Stimulated activated CD4-positive, alpha-beta T cell treated with anti-CD3 and anti-CD28 coated beads, Interleukin-12 subunit alpha, Interleukin-12 subunit beta, amount 100 ng/mL, for 4 hours (primary cell): Measurements from ENCODE around the gene OR52R1.
"Not testable (repeated sequence)": the region's sequence is repeated elsewhere in the genome, so short reads cannot be mapped to it uniquely, and the experiment has no call there.

Experiments used
- DNase-seq: peaks from one replicate; pipeline ENCODE4 v3.0.0-alpha.2; 2020

The OR52R1 gene

DNA sequence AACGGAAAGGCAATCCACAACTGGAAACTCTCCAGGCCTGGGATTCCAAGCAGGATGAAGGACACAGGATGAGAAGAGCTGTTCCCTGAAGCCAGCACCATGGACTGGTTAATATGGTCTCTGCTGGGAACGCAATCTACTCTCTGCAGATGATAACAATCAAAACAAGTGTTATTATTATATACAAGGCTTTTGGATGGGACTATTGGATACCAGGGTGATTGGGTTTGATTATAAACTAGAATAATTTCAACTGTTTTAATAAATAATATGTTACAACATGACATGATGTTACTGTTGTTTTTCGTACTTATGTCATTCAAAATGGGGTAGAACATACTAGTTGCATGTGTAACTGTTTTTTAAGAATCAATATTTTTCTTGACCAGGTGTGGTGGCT, at the start of gene OR52R1:
TSS of gene OR52R1 (minus strand) at position 101 of the 400 bp plus-strand sequence. CDS start at position 101, 0 bp downstream.
- DNase-seq: no peak

DNA sequence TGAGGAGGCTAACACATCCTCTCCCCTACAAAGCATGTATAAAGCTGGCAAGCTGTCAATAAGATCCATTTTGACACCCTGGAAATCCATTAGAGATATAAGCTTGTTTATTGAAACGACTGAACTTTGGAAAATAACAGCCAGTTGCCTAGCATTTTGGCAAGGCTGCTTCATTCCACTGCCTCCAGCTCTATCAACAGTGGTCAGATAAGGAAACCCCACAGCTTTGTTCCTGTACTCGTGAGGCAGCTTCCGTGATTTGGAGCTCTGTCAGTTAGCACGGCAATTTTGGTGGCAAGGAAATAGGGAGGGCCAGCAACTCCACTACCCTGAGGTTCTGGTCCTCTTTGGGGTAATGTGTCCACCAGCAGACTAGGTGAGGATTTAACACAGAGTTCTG, 46.9 kb upstream of the OR52R1 start:
- no peak for DNase-seq

DNA sequence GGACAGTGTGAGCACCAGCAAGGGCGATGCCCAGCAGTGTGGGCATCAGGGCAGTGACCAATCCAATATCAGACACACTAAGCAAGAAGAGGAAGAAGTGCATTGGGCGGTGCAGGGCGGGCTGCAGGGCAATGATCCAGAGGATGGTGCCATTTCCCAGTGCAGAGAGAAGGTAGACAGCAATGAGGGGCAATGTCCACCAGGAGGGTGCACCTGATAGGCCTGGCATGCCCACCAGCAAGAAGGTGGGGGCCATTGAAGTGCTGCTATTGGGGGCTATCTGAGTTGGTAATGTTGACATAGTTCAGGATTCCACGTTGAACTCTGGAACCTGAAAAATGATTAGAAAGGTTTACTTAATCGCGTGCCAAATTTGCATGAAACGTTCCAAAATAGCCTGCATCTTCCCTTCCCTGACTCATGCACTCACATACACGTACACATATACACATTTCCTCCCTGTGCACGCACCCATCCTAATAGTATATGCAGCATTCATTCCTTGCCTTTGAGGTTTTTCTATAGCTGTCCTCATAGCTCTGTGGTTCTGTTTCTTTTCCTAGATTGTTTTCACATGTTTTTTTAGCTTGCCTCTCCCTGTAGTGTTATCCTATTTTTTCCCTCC, 44.8 kb upstream of the OR52R1 start, which contains the start of gene OR51S1:
TSS of gene OR51S1 (minus strand) at position 301 of the 625 bp plus-strand sequence. CDS start at position 301, 0 bp downstream.
- DNase-seq: no peak

DNA sequence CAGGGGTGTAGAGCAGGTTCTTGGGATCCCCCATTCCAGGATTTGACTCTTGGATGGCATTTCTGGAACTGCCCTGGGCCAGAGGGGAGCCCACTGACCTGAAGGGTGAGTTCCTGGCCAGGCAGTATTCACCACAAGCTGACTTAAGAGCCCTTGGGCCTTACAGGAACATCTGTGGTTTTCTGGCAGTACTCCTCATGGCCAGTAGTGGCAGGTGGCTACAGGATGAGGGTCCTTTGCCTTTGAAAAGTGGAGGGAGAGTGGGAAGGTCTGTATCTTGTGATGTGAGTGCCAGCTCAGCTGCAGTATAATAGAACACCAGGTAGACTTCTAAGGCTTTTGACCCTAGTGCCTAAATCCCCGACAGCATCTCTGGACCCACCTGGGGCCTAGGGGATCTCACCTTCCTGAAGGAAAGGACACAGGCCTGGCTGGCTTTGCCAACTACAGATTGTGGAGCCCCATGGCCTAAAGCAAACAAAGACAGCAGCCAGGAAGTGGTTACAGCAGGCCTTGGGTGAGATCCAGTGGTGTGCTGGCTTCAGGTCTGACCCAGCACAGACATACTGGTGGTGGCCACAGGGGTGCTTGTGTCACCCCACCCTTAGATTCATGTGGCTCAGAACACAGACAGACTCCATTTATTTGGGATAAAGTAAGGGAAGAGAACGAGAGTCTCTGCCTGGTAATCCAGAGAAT, 35.8 kb upstream of the OR52R1 start:
- no peak for DNase-seq

- DNase-seq: no peak
Observed at GRCh38 chr11:4830909-4831308, 26.7 kb upstream of the OR52R1 start.

GRCh38 chr11:4830346-4830745, 26.2 kb upstream of the OR52R1 start:
- DNase-seq: no peak

GRCh38 chr11:4826425-4826824, 22.2 kb upstream of the OR52R1 start:
- no peak for DNase-seq

- DNase-seq: no peak
Observed at GRCh38 chr11:4825132-4825531, 21.0 kb upstream of the OR52R1 start.

- DNase-seq: no peak
Observed at GRCh38 chr11:4821021-4821420, 16.8 kb upstream of the OR52R1 start, which contains the start of gene OR51F2. OR51F2 (plus strand) TSS chr11:4821321; CDS start chr11:4821422, 101 bp downstream.

DNA sequence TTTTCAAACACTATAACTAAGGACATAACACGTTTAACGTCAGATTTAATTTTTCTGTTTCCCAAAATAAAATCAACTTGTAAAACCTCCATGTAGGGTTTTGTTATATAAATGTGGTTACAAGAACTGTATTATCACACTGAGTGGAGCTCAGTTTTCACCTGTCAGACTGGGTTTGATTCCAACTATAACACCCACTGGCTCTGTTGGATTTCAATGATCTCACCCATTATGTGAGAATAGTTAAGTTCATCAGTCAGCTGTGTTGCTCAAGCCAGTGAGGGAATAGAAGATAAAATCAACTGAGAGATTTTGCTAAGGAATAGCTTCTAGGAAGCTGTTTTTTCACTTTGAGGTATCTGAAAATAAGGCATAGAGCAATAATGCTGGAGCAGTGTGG, 5.1 kb upstream of the OR52R1 start:
- DNase-seq: no peak

- no peak for DNase-seq
Observed at GRCh38 chr11:4808476-4808875, 4.3 kb upstream of the OR52R1 start.

GRCh38 chr11:4801316-4801715, 2.9 kb downstream of the OR52R1 start:
- DNase-seq: not testable (repeated sequence)

- no peak for DNase-seq
Observed at GRCh38 chr11:4798427-4799183, 5.6 kb downstream of the OR52R1 start.

DNA sequence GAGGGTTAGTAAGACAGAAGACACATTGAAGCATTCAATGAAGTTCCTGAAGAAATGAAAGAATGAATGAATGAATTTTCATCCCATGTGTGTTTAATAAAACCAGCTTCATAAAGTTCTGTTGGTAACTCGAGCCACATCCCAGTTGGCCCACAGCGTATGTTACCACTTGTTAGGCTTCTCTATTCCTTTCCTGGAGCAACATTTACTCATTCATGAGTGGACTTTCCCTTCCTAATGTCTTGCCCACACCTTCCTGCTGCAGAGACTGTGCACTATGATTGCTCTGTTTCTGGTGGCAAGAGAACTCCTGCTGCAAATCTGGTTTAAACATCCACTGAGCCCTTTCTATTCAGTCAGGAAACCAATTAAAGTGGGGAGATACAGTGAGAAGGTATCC, 7.0 kb downstream of the OR52R1 start:
- DNase-seq: no peak

DNA sequence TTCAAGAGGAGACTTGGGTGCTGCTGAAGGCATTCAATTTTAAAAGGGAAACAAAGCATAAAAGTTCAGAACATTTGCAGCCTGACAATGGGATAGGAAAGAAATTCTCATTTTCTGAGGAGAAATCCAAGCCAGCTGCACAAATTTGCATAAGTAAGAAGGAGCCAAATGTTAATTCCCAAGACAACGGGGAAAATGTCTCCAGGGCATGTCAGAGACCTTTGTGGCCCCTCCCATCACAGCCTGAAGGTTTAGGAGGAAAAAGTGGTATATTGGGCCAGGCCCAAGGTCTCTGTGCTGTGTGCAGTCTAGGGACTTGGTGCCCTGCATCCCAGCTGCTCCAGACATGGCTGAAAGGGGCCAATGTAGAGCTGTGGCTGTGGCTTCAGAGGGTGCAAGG, 21.7 kb downstream of the OR52R1 start:
- DNase-seq: no peak

DNA sequence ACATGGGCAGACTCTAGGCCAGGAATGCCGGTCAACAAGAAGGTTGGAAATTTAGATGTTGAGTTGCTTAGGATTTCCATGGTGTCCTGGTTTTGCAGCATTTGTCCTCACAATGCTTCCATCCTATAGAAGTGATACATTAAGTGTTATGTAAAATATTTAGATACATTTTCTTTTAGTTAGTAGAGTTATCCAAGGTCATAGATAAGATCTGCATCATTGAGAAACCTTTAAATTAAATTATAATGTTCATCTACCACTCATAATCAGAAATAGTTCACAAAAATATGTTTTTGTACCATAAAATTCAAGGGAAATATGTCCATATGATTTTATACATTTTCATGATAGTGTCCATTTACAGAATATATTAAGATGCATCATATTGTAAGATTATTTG, 34.3 kb downstream of the OR52R1 start, which contains the start of gene OR51F1:
TSS of gene OR51F1 (minus strand) at position 101 of the 400 bp plus-strand sequence. CDS start at position 101, 0 bp downstream.
- DNase-seq: no peak

- DNase-seq: no peak
Observed at GRCh38 chr11:4768094-4768493, 36.1 kb downstream of the OR52R1 start.

DNA sequence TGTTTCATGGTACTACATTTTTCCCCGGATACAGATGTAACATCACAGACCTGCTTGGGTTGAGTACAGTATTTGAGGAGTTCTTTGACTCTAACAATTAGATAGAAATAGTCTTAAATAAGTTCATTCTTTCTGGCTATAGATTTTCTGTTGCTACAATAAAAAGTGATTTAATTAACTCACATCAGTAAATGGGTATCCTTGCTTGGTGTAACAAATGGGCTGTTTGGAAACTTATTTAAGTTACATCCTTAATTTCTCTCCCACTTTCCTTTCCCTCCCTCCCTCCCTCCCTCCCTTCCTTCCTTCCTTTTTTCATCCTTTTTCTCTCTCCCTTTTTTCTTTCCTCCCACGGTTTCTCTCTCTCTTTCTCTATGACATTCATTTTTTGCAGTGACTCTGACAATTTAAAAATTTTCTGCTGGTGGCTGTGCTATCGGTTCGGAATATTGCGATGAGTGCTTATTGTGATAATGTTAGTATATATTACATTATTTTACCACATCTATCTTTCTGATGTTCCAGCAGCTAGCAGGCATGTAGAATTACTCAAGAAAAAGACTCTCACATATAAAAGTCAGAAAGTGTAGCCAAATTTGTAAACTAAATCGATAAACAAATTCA, 37.6 kb downstream of the OR52R1 start:
- no peak for DNase-seq

DNA sequence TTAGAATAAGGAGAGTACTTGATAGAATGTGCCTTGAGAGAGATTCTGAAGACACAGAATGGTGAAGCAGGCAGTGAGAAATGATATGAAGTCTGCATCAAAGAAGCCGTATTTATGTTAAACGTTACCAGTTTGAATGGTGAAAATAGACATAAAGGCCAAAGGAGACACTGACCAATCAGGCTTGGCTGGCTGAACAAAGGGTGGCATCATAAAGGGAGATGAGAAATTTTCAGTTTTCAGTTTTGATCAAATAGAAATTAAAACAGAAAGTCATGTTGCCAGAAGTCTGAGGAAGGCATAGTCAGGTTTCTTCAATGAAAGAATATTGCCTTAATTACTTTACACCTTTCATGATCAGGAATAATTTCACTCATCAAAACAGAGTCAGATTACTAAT, 41.1 kb downstream of the OR52R1 start:
- no peak for DNase-seq
